Tibial artery (tissue), 4 donors: ENCODE measurements around the gene RNF182.
"Not testable (repeated sequence)": the region's sequence is repeated elsewhere in the genome, so short reads cannot be mapped to it uniquely, and the experiment has no call there.

Experiments used
- DNase-seq, 2 donors: peaks; one replicate each; pipeline ENCODE4 v3.0.0-alpha.2; 2019
- H3K27ac ChIP-seq, 2 donors: fragments of 200-600 bp; sonication (generic) in 1 of 2; 1 replicate in 1 of 2; 2 replicates in 1 of 2; pipeline ENCODE4 v1.5.1; 2018 to 2019; ENCODE audit warnings: mild to moderate bottlenecking in 1 of 2
- H3K27me3 ChIP-seq, 2 donors: fragments of 200-600 bp; sonication (generic) in 1 of 2; one replicate each; pipeline versions ENCODE4 v1.5.1 to v1.6.0; 2016 to 2019
- H3K36me3 ChIP-seq, 3 donors: fragments of 200-600 bp; sonication (generic) in 2 of 3; one replicate each; pipeline ENCODE4 v1.5.1; 2016 to 2019; ENCODE audit warnings: mild to moderate bottlenecking in 2 of 3
- H3K4me1 ChIP-seq, 4 donors: fragments of 200-600 bp; sonication (generic) in 2 of 4; 1 replicate in 3 of 4; 2 replicates in 1 of 4; pipeline ENCODE4 v1.5.1; 2016 to 2019
- H3K4me3 ChIP-seq, 2 donors: fragments of 200-600 bp; sonication (generic) in 1 of 2; 1 replicate in 1 of 2; 2 replicates in 1 of 2; pipeline ENCODE4 v1.5.1; 2018 to 2019; ENCODE audit warnings: mild to moderate bottlenecking in 2 of 2
- H3K9me3 ChIP-seq, 3 donors: fragments of 200-600 bp; sonication (generic) in 1 of 3; one replicate each; pipeline ENCODE4 v1.5.1; 2016 to 2019
- intact Hi-C: fragments of 100-400 bp; cut with DNase I; formaldehyde crosslinking; loops from one replicate; pipeline ENCODE4 v1.15.0; 2023; ENCODE audit warnings: low total_unique reads
- TF ChIP-seq, protein P1 (sequence below), 2 experiments: fragments of 200-600 bp in 1 of 2; fragments of 450-650 bp in 1 of 2; IDR thresholded peaks; one replicate each; pipeline ENCODE4 v1.5.1; 2017 to 2019; ENCODE audit warnings: antibody characterized with exemption in 2 of 2, mild to moderate bottlenecking in 1 of 2, moderate library complexity in 1 of 2

The RNF182 gene

DNA sequence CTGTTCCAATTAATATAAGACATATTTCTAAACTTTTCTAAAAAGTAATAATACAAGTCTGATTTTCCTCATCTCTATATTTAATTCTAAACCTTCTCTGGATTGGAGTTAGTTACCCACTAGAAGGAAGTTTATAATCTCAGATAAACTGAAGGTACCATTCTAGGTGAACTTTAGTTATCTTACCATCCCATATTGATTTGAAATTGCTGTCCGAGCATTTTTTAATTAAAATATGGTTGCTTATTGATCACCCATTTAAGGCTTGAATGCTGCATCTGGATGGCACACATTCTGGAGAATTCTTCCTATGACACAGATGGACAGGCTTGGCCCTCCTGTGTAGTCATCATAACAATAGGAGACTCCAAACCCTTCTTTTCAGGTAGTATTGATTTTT, 8.0 kb downstream of the RNF182 start:
- no peak overlapping the region for H3K4me3 ChIP-seq
- TF ChIP-seq, protein P1, sequence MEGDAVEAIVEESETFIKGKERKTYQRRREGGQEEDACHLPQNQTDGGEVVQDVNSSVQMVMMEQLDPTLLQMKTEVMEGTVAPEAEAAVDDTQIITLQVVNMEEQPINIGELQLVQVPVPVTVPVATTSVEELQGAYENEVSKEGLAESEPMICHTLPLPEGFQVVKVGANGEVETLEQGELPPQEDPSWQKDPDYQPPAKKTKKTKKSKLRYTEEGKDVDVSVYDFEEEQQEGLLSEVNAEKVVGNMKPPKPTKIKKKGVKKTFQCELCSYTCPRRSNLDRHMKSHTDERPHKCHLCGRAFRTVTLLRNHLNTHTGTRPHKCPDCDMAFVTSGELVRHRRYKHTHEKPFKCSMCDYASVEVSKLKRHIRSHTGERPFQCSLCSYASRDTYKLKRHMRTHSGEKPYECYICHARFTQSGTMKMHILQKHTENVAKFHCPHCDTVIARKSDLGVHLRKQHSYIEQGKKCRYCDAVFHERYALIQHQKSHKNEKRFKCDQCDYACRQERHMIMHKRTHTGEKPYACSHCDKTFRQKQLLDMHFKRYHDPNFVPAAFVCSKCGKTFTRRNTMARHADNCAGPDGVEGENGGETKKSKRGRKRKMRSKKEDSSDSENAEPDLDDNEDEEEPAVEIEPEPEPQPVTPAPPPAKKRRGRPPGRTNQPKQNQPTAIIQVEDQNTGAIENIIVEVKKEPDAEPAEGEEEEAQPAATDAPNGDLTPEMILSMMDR (IDR thresholded peaks at IDR 0.05): no peak
- H3K4me1 ChIP-seq: no peaks in the 10 kb centered on the region
- H3K27me3 ChIP-seq: peaks cover 0 to 32% of the 10 kb centered on the region in 2 donors
- intact Hi-C loops: no loop called here
- H3K9me3 ChIP-seq: peaks cover 0 to 5% (median 0%) of the 10 kb centered on the region in 3 donors
- H3K36me3 ChIP-seq: no peaks in the 10 kb centered on the region
- DNase-seq: no peak
- no peak overlapping the region for H3K27ac ChIP-seq

DNA sequence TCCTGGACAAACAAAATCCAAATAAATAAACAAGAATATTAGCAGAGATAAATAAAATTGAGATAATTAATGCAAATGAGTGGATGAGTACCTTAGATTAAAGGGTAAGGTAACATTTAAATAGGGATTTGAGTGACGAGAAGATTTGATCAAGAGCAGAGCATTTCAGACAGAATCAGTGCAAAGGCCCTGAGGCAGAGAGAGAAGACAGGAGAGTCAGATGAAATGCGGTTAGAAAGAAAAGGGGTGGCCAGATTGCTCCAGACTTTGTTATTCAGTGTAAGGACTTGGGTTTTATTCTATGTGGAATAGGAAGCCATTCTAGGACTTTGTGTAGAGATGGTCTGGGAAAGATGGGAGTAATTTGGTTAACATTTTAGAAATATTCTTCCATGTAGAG, 10.0 kb downstream of the RNF182 start:
- intact Hi-C loops: no loop called here
- H3K4me3 ChIP-seq: no peak overlapping the region
- no peaks in the 10 kb centered on the region for H3K36me3 ChIP-seq
- TF ChIP-seq, protein P1 (IDR thresholded peaks at IDR 0.05): no peak
- peaks cover 0 to 14% of the 10 kb centered on the region in 2 donors for H3K27me3 ChIP-seq
- H3K27ac ChIP-seq: no peak overlapping the region
- peaks cover 0 to 5% (median 0%) of the 10 kb centered on the region in 3 donors for H3K9me3 ChIP-seq
- DNase-seq: no peak
- no peaks in the 10 kb centered on the region for H3K4me1 ChIP-seq

- Histone ChIP-seq H3K4me3 (no peak overlapping the region), H3K9me3 (peaks cover 0 to 5% (median 0%) of the 10 kb centered on the region in 3 donors), H3K4me1 (no peaks in the 10 kb centered on the region), H3K27ac (no peak overlapping the region), H3K36me3 (no peaks in the 10 kb centered on the region), H3K27me3 (peaks cover 0 to 7% of the 10 kb centered on the region in 2 donors)
- no peak for DNase-seq
- intact Hi-C loops: no loop called here
- TF ChIP-seq, protein P1 (IDR thresholded peaks at IDR 0.05): no peak
Observed at GRCh38 chr6:13935190-13935880, 10.6 kb downstream of the RNF182 start.

DNA sequence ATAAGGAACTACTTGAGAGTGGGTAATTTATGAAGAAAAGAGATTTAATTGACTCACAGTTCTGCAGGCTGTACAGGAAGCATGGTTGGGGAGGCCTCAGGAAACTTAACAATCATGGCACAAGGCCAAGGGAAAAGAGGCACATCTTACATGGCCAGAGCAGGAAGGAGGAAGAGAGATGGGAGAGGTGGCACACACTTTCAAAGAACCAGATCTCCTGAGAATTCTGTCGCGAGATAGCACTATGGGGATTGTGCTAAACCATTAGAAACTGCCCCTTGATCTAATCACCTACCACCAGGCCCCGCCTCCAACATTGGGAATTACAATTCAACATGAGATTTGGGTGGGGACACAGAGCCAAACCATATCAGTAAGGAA, 11.1 kb downstream of the RNF182 start:
- intact Hi-C loops, H3K27ac ChIP-seq, H3K4me1 ChIP-seq, H3K9me3 ChIP-seq, H3K36me3 ChIP-seq, H3K4me3 ChIP-seq, DNase-seq, H3K27me3 ChIP-seq: not testable (repeated sequence)

DNA sequence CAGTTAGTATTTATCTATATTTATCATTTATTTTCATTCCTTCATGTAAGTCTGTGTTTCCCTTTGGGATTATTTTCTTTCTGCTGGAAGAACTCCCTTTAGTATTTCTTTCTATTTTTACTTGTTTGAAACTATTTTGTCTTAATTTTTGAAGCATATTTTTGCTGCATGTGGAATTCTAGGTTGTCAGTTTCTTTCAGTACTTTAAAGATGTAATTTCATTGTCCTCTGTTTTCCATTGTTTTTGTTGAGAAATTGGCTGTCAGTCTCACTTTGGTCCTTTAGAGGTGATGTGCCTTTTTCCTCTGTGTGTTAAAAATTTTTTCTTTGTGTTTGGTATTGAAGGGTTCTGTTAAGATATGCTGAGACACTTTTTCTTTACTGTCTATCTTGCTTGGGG, 17.1 kb downstream of the RNF182 start:
- no peaks in the 10 kb centered on the region for H3K36me3 ChIP-seq
- no peaks in the 10 kb centered on the region for H3K4me1 ChIP-seq
- H3K27ac ChIP-seq: no peak overlapping the region
- intact Hi-C loops: no loop called here
- peaks cover 0 to 7% of the 10 kb centered on the region in 2 donors for H3K27me3 ChIP-seq
- DNase-seq: no peak
- no peaks in the 10 kb centered on the region for H3K9me3 ChIP-seq
- no peak overlapping the region for H3K4me3 ChIP-seq
- TF ChIP-seq, protein P1 (IDR thresholded peaks at IDR 0.05): no peak

- TF ChIP-seq, protein P1 (IDR thresholded peaks at IDR 0.05): no peak
- intact Hi-C loops: no loop called here
- no peak for DNase-seq
- no peak overlapping the region for H3K4me3 ChIP-seq
- no peak overlapping the region for H3K27ac ChIP-seq
- H3K9me3 ChIP-seq: no peaks in the 10 kb centered on the region
- H3K36me3 ChIP-seq: no peaks in the 10 kb centered on the region
- H3K27me3 ChIP-seq: peaks cover 0 to 7% of the 10 kb centered on the region in 2 donors
- H3K4me1 ChIP-seq: no peaks in the 10 kb centered on the region
Observed at GRCh38 chr6:13943943-13944342, 19.2 kb downstream of the RNF182 start.
